OCI-LY7 (cell line): ENCODE data around the gene BAHCC1. TPM values are rescaled to one million over a fixed set of nuclear protein-coding genes. Genes with fewer than 3 reads are reported as not detected.

Source experiments
- BruUV-seq: library from RNA; stranded (reverse); fragments of 400-500 nt; replicated peaks from 2 replicates; lab custom pipeline; 2021; lab: Mats Ljungman, UMichigan
- CTCF ChIA-PET: fragments of 300-600 bp; sonication (Branson Sonifier 250); formaldehyde crosslinking; loops from one replicate; lab custom pipeline; 2022; ENCODE audit warnings: antibody characterized with exemption; ENCODE audit not compliant: unreplicated experiment; lab: Charles Lee
- POLR2A ChIA-PET: fragments of 300-600 bp; sonication (Branson Sonifier 250); formaldehyde crosslinking; loops from one replicate; lab custom pipeline; 2022; ENCODE audit warnings: antibody characterized with exemption; lab: Charles Lee
- DNase-seq: peaks from one replicate; pipeline ENCODE4 v3.0.0-alpha.2; 2015; ENCODE audit warnings: low spot score
- H2AFZ ChIP-seq: fragments of 200-600 bp; sonication (generic), shearing (Covaris generic); 2 replicates; pipeline ENCODE4 v1.6.1; 2014; ENCODE audit warnings: mild to moderate bottlenecking, antibody characterized with exemption, low read length, moderate library complexity
- H3K27ac ChIP-seq: fragments of 200-600 bp; sonication (generic); 2 replicates; pipeline ENCODE4 v1.5.1; 2014; ENCODE audit warnings: mixed run types, low read depth, mild to moderate bottlenecking, moderate library complexity, low read length, inconsistent platforms; ENCODE audit not compliant: poor library complexity, severe bottlenecking
- H3K36me3 ChIP-seq: fragments of 200-600 bp; sonication (generic); 2 replicates; pipeline ENCODE4 v1.6.1; 2014; ENCODE audit warnings: mild to moderate bottlenecking, antibody characterized with exemption, low read length, moderate library complexity, mixed read lengths; ENCODE audit not compliant: insufficient read depth
- H3K4me1 ChIP-seq: fragments of 200-600 bp; sonication (generic); 2 replicates; pipeline ENCODE4 v1.5.1; 2014; ENCODE audit warnings: mild to moderate bottlenecking, low read length; ENCODE audit not compliant: insufficient read depth, poor library complexity, severe bottlenecking
- H3K4me2 ChIP-seq: fragments of 200-600 bp; sonication (generic); 2 replicates; pipeline ENCODE4 v1.6.1; 2014; ENCODE audit warnings: mild to moderate bottlenecking, low read length
- H3K4me3 ChIP-seq: fragments of 200-600 bp; sonication (generic); 2 replicates; pipeline ENCODE4 v1.5.1; 2014; ENCODE audit warnings: mild to moderate bottlenecking, low read depth, low read length; ENCODE audit not compliant: poor library complexity, severe bottlenecking
- H3K79me2 ChIP-seq: fragments of 200-600 bp; sonication (generic); 2 replicates; pipeline ENCODE4 v1.6.1; 2016; ENCODE audit warnings: low read depth, mild to moderate bottlenecking, low read length, moderate library complexity, mixed read lengths; ENCODE audit not compliant: insufficient read depth
- H3K9me2 ChIP-seq: fragments of 200-600 bp; sonication (generic); 2 replicates; pipeline ENCODE4 v1.6.1; 2016; ENCODE audit warnings: mild to moderate bottlenecking, low read length, mixed read lengths; ENCODE audit not compliant: insufficient read depth
- H3K9me3 ChIP-seq: fragments of 200-600 bp; sonication (generic); 2 replicates; pipeline ENCODE4 v1.6.1; 2014; ENCODE audit warnings: mild to moderate bottlenecking, mixed run types, low read length, mixed read lengths
- H4K20me1 ChIP-seq: fragments of 200-600 bp; sonication (generic); 2 replicates; pipeline ENCODE4 v1.6.1; 2014; ENCODE audit warnings: mild to moderate bottlenecking, antibody characterized with exemption, low read length, moderate library complexity, mixed read lengths; ENCODE audit not compliant: insufficient read depth
- CTCF ChIP-seq: fragments of 200-600 bp; sonication (generic); conservative IDR thresholded peaks from 2 replicates; pipeline ENCODE4 v1.5.1; 2014; ENCODE audit warnings: mild to moderate bottlenecking, antibody characterized with exemption, low read length, moderate library complexity, mixed read lengths
- EZH2phosphoT487 ChIP-seq: fragments of 200-600 bp; sonication (generic); IDR thresholded peaks from 2 replicates; pipeline ENCODE4 v1.6.1; 2018; ENCODE audit warnings: low read depth, borderline replicate concordance, mild to moderate bottlenecking, mixed run types, antibody characterized with exemption, low read length, moderate library complexity, mixed read lengths
- intact Hi-C: fragments of 100-400 bp; cut with micrococcal nuclease; formaldehyde crosslinking; loops from one replicate; pipeline ENCODE4 v1.10.0; 2022; ENCODE audit not compliant: unreplicated experiment
- total RNA-seq, 2 experiments: library from RNA; depleted of rRNA in 1 of 2; stranded (reverse); fragments of >200 nt in 1 of 2; shearing (Covaris generic) in 1 of 2; gene quantifications; 2 replicates each; pipeline ENCODE4 v1.2.3, GENCODE V29; 2014 to 2022

Gene BAHCC1
- total RNA-seq, 2 experiments from 2014 or later: 5.2 to 5.5 TPM

- Histone ChIP-seq H3K4me2 (no peak overlapping the region), H3K9me2 (no peaks in the 10 kb centered on the region), H3K4me3 (no peak overlapping the region), H3K9me3 (no peaks in the 10 kb centered on the region), H3K27ac (no peak overlapping the region), H2AFZ (no peak overlapping the region), H4K20me1 (no peaks in the 10 kb centered on the region), H3K36me3 (no peaks in the 10 kb centered on the region), H3K79me2 (no peaks in the 10 kb centered on the region), H3K4me1 (peaks cover 9% of the 10 kb centered on the region)
- no peak for TF ChIP-seq CTCF
- no peak for TF ChIP-seq EZH2phosphoT487
- ChIA-PET CTCF (no interaction called here), POLR2A (no interaction called here)
- BruUV-seq: no TSS peak
- DNase-seq: no peak
- intact Hi-C loops: no loop called here
These were observed 103.8 kb downstream of the BAHCC1 start for GRCh38 chr17:81498953-81499600.

GRCh38 chr17:81499601-81499970 lies 104.3 kb downstream of the BAHCC1 start:
- H2AFZ ChIP-seq: no peak overlapping the region
- H3K4me2 ChIP-seq: no peak overlapping the region
- no peaks in the 10 kb centered on the region for H3K79me2 ChIP-seq
- DNase-seq: no peak
- H3K9me2 ChIP-seq: no peaks in the 10 kb centered on the region
- no peaks in the 10 kb centered on the region for H4K20me1 ChIP-seq
- no peaks in the 10 kb centered on the region for H3K9me3 ChIP-seq
- H3K27ac ChIP-seq: no peak overlapping the region
- POLR2A ChIA-PET: interaction anchor here (0.6 kb wide), 1 partner anchor 879 kb away, joined by 3 read pairs; no protein-coding TSS in a partner anchor
- CTCF ChIA-PET: no interaction called here
- intact Hi-C loops: no loop called here
- TF ChIP-seq EZH2phosphoT487: no peak
- TF ChIP-seq CTCF: no peak
- H3K4me1 ChIP-seq: peaks cover 8% of the 10 kb centered on the region
- no peaks in the 10 kb centered on the region for H3K36me3 ChIP-seq
- no TSS peak for BruUV-seq
- no peak overlapping the region for H3K4me3 ChIP-seq

- no TSS peak for BruUV-seq
- CTCF ChIA-PET: interaction anchor here (0.5 kb wide), 1 partner anchor 222 kb away, joined by 3 read pairs; no protein-coding TSS in a partner anchor
- Histone ChIP-seq H3K4me1 (peaks cover 3% of the 10 kb centered on the region), H3K36me3 (no peaks in the 10 kb centered on the region), H3K9me2 (no peaks in the 10 kb centered on the region), H3K27ac (no peak overlapping the region), H3K9me3 (no peaks in the 10 kb centered on the region), H3K79me2 (no peaks in the 10 kb centered on the region), H3K4me3 (no peak overlapping the region), H3K4me2 (no peak overlapping the region), H4K20me1 (no peaks in the 10 kb centered on the region), H2AFZ (no peak overlapping the region)
- POLR2A ChIA-PET: interaction anchor here (0.6 to 0.7 kb wide), 2 partner anchors 879 to 1815 kb away, joined by 3 to 4 read pairs; no protein-coding TSS in a partner anchor
- intact Hi-C loops: no loop called here
- DNase-seq: no peak
- TF ChIP-seq CTCF: no peak
- no peak for TF ChIP-seq EZH2phosphoT487
These were observed 104.8 kb downstream of the BAHCC1 start for GRCh38 chr17:81500047-81500446.
